ENCODE measurements around the gene NANS. TPM values are rescaled to one million over a fixed set of nuclear protein-coding genes. Genes with fewer than 3 reads are reported as not detected.
"Not testable (repeated sequence)": the region's sequence is repeated elsewhere in the genome, so short reads cannot be mapped to it uniquely, and the experiment has no call there.

Gene NANS
- total RNA-seq, 1 donor from 2014 or later: 28.2 TPM

DNA sequence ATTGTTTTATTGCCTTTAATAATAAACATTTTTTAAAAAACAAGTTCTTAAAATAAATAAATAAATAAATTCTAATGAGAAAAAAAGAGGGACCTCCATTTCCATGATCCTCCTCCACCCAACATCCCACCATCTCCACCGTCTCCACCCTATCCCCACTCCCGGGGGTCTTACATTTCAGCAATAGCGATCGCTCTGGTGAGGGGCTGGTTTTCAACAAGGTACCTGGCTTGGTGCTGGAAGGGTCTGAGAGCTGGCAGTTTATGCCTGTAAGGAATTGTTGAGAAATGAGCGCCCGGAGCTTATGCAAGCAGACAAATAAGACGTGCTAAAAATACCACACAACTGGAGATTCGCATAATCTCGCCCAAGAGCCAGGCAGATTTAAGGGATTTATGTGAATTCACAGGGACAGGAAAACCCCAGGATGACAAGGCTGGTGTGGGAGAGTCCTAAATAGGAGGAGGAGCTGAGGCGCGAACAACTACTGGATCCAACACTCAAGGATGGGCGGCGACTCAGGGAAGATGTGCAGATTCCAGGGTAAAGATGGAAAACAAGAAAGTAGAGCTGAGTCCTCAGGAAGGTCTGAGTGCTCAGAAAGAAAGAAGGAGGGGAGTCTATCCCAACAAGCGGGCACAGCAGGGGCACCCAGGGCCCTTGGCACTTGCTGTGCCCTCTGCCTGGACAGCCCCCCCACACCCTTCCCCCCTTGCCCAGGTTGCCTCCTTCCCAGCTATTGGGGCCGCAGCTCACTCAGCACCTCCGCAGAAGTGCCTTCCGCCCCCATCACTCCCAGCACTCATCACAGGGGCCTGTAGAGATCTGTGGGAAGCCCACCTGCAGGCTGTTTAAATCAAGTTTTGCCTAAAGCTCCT, 35.4 kb downstream of the NANS start:
- intact Hi-C loops (cut with DNase I): no loop called here
- DNase-seq (ENCODE audit: low spot score): no peak
- no peak for ATAC-seq

DNA sequence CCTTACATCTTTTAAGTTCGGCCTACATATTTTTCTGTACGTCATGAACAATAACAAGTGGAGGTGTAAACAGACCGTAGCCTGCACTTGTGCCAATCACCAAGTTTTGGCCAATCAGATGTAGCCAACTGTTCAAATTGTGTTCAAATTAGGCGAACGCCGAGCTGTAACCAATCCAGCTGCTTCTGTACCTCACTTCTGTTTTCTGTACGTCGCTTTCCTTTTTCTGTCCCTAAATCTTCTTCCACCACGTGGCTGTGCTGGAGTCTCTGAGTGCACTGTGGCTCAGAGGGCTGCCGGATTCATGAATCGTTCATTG, 36.0 kb downstream of the NANS start:
- intact Hi-C loops (cut with DNase I): no loop called here

DNA sequence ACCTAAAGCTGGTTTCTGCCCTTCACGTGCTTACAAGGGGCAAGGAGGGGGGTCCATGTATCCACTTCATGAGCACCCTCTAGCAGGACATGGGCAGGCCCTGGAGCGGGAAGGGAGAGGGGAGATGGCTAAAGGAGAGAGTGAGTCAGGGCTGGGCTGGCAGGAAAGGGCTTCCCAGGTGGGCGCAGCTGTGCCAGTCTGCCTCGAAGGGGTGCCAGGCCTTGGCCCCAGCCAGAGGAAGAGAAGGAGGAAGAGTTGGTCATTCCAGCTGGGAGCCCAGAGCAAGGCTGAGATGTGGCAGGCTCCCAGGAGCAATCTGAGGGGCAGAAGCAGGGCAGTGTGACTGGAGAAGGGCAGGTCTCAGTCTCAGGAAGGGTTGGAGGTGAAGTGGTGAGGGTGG, 37.8 kb downstream of the NANS start:
- no peak for ATAC-seq
- intact Hi-C loops (cut with DNase I): no loop called here
- DNase-seq (ENCODE audit: low spot score): no peak

More for the DNA sequence above, 36.0 kb downstream of the NANS start:
- DNase-seq (ENCODE audit: low spot score) (no peak), ATAC-seq (no peak)

GRCh38 chr9:98094851-98095250, 38.3 kb downstream of the NANS start:
- intact Hi-C loops (cut with DNase I): no loop called here
- DNase-seq (ENCODE audit: low spot score) (no peak), ATAC-seq (no peak)

- ATAC-seq (no peak), DNase-seq (ENCODE audit: low spot score) (no peak)
- intact Hi-C loops (cut with DNase I): no loop called here
These were observed 38.9 kb downstream of the NANS start for GRCh38 chr9:98095401-98095800.

GRCh38 chr9:98096091-98096490, 39.6 kb downstream of the NANS start:
- ATAC-seq (no peak), DNase-seq (ENCODE audit: low spot score) (no peak)
- intact Hi-C loops (cut with DNase I): no loop called here

DNA sequence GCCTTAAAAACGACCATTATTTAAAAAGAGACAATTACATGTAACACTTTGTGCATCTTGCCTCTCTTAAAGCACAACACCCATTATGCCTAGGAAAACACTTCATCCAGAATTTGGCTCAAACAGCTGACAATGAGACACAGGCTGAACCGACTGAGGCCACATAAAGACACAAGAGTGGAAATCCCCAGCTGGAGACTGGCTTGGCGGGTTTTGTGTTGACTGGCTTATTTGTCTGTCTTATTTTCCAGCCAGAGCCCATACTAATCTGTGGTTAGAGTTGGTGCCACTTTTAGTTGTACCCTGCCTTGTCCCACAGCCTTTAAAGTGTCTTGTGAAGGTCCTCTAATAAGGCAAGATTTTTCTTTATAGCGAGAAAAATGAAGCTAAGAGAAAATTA, 41.3 kb downstream of the NANS start:
- intact Hi-C loops (cut with DNase I): no loop called here
- ATAC-seq (no peak), DNase-seq (ENCODE audit: low spot score) (no peak)

- ATAC-seq: no peak
- intact Hi-C loops (cut with DNase I): no loop called here
- DNase-seq (ENCODE audit: low spot score): no peak
These were observed 42.8 kb downstream of the NANS start for GRCh38 chr9:98099346-98099745.

GRCh38 chr9:98099898-98100297, 43.4 kb downstream of the NANS start:
- intact Hi-C loops (cut with DNase I): no loop called here
- no peak for ATAC-seq
- DNase-seq (ENCODE audit: low spot score): no peak

GRCh38 chr9:98100456-98100855, 43.9 kb downstream of the NANS start:
- DNase-seq (ENCODE audit: low spot score): no peak
- ATAC-seq: no peak
- intact Hi-C loops (cut with DNase I): no loop called here

DNA sequence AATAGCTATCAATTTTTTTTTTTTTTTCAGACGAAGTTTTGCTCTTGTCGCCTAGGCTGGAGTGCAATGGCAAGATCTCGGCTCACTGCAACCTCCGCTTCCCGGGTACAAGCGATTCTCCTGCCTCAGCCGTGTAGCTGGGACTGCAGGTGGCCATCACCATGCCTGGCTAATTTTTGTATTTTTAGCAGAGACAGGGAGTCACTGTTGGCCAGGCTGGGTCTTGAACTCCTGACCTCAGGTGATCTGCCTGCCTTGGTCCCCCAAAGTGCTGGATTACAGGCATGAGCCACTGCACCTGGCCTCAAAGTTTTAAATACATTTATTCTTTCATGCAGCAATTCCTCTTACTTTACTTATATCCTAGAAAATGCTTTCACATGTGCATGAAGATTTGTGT, 44.9 kb downstream of the NANS start:
- ATAC-seq: no peak
- DNase-seq (ENCODE audit: low spot score): no peak
- intact Hi-C loops (cut with DNase I): no loop called here

GRCh38 chr9:98101868-98102273, 45.3 kb downstream of the NANS start:
- ATAC-seq: peak; percentile 43
- DNase-seq (ENCODE audit: low spot score): no peak
- intact Hi-C loops (cut with DNase I): no loop called here

DNA sequence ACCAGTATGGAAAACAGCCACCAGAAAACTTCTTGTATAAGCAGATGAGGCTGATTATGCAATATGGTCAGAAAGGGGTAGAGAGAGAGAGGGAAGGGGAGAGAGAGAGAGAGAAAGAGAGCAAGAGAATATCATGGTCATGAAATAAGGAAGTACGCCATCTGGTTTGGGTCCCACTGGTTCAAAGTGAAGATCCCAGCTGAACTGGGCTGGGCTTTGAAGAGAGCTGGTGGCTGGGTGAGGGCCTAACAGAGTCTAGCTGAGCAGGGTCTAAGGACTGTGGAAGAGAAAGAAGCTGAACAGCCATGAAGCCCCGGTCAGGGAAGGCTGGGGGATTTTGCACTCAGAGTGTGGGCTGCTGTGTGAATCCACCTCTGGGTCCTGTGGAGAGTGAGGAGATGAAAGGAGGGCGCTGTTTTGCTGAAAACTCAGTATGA, 47.9 kb downstream of the NANS start:
- intact Hi-C loops (cut with DNase I): no loop called here
- ATAC-seq (peak; percentile 61), DNase-seq (ENCODE audit: low spot score) (no peak)

- intact Hi-C loops (cut with DNase I): no loop called here
- ATAC-seq: no peak
- DNase-seq (ENCODE audit: low spot score): no peak
These were observed 48.5 kb downstream of the NANS start for GRCh38 chr9:98105006-98105405.

- ATAC-seq (no peak), DNase-seq (ENCODE audit: low spot score) (no peak)
- intact Hi-C loops (cut with DNase I): no loop called here
These were observed 51.4 kb downstream of the NANS start for GRCh38 chr9:98107926-98108325.

DNA sequence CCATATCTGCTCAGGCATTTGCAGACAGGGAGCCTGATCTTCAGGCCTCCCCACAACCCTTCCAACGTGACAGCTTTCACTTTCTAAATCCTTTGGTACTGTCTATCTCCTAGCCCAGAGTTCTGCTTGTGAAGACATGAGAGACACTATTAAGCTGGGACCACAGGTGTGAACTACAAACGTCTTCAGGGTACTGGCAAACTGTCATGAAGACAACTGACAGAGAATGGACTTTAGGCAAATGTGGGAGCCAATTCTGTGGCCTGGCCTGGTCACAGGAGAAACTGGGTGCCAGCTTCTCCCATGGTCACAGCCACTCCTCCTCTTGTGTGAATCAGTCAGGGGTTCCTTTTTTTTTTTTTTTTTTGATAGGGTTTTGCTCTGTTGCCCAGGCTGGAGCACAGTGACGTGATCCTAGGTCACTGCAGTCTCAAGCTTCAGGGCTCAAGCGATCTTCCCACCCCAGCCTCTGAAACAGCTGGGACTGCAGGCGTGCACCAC, 52.0 kb downstream of the NANS start:
- ATAC-seq: peak; percentile 51
- DNase-seq (ENCODE audit: low spot score): no peak
- intact Hi-C loops (cut with DNase I): no loop called here

GRCh38 chr9:98109052-98109451, 52.5 kb downstream of the NANS start:
- intact Hi-C loops (cut with DNase I): no loop called here
- ATAC-seq: no peak
- DNase-seq (ENCODE audit: low spot score): no peak

DNA sequence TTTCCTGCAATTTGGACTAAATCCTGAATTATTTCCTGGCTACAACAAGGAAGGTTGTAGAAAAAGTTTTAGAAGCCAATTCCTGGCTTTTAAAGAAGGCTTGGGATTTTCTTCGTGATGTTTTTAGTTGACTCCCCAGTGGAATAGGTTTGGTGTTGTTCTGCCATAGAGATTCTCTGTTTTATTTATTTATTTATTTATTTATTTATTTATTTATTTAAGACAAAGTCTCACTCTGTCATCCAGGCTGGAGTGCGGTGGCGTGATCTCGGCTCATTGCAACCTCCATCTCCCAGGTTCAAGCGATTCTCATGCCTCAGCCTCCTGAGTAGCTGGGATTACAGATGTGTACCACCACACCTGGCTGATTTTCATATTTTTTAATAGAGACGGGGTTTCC, 60.6 kb downstream of the NANS start:
- intact Hi-C loops (cut with DNase I); ATAC-seq; DNase-seq (ENCODE audit: low spot score): not testable (repeated sequence)

DNA sequence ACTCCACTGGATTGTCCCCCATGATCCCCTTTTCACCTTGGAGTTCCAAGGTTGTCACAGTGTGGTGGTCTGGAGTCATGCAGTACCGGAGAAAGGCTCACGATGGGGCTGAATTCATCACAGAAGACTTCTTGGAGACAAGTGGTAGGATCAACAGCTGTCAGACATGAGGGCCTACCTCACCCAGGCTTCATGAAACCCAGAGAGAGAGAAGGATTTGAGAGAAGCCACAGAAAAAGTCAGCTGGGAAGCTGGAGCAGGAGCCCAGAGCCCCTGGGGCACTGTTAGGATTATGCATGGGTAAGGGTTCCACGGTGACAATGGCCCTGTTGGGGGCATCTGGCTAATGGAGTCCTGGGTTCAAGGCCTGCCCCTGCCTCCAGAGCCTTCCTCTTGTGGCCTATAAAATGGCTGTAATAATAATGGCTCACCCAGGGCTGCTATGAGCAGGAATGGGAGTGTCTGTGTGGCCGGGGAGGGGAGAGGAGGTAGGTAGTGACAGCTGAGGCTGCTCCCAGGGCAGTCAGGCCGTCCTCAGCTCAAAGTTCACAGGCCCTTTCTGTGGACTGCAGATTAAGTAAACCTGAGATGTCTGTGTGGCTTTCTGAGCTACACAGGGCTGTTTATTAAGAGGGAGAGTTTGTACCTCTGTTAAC, 61.6 kb downstream of the NANS start:
- intact Hi-C loops (cut with DNase I): no loop called here
- no peak for DNase-seq (ENCODE audit: low spot score)
- ATAC-seq: peak; percentile 37

All from sciatic nerve (tissue), 2 donors.